HG02763 (cell line): ENCODE results near the gene CNBD2.
"Not testable (repeated sequence)": the region's sequence is repeated elsewhere in the genome, so short reads cannot be mapped to it uniquely, and the experiment has no call there.

Experiments used
- ATAC-seq: cut with Tn5 transposase; IDR thresholded peaks from one replicate; pipeline ENCODE4 v1.9.1; 2021; ENCODE audit warnings: mild to moderate bottlenecking, moderate library complexity; ENCODE audit not compliant: unreplicated experiment

Gene CNBD2

DNA sequence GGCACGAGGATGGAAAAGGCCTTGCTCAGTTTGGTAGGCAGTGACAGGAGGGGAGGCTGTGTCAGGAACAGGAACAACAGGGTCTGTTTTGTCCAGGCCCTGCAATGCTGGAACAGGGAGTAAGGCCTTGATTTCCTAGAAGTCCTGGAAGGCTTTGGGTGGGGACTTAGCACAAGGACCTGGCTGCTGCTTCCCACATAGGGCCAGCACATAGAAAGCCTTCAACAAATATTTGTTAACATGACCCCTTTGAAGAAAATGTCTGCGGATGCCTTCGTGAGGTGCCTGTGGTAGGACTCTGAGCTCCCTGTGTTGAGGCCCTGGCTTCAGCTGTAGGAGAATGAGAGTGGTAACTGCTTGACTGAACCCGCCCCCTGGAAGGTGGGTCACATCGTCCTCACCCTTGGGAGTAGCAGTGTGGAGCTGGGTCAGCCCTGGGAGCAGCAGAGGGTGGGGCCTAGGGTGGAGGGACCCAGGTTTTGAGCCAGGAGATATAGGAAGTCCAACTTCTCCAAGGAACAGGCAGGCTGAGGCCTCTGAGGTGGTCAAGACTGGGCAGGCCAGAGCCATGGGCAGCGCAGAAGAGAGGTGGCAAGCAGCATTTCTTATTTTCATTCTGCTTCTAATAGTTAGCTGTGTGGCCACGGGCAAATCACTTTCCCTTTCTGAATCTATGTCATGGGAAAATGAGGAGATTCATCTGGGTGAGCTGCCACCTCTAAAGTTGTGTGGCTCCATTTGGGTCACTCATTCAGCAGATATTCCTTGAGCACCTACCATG is 50.0 kb downstream of the CNBD2 start:
- no peak for ATAC-seq

DNA sequence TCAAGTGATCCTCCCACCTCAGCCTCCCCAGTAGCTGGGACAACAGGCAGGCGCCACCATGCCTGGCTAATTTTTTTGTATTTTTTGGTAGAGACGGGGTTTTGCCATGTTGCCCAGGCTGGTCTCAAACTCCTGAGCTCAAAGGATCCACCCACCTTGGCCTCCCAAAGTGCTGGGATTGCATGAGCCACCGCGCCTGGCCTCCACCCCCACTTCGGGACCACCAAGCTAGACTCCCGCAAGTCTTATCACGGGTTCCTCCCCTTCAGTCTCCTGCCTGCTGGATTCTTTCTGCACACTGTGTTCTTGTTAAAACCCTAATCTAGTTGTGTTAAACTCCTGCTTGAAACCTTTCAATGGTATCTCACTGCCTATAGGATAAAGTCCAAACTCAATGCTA is 57.7 kb downstream of the CNBD2 start:
- ATAC-seq, result not testable (repeated sequence)

DNA sequence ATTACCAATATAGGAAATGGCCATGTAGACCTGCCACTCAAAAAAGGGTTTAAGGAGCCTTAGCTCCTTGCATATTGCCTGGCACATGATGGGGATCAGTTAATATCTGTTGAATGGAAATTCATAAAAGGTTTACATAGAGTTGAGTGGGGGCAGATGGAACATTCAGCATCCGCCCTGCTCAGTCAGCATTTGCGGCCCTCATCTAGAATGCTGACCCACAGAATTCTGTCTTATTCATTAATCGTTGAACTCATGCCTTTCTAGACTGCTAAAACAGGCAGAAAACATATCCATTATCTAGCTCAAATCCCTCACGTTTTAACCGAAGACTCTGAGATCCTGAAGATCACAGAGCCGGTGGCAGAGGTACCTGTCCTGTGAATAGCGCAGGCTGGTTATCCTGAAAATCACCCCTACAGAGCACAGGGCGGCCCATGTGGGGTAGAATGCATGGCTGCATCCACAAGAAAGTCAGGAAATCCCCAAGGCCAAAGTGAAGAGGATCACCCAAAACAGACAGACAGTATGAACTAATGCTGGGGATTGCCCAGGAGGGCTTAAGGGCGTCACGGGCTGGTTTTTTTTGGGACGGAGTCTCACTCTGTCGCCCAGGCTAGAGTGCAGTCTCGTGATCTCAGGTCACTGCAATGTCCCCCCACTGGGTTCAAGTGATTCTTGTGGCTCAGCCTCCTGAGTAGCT is 59.9 kb downstream of the CNBD2 start:
- ATAC-seq, result no peak

DNA sequence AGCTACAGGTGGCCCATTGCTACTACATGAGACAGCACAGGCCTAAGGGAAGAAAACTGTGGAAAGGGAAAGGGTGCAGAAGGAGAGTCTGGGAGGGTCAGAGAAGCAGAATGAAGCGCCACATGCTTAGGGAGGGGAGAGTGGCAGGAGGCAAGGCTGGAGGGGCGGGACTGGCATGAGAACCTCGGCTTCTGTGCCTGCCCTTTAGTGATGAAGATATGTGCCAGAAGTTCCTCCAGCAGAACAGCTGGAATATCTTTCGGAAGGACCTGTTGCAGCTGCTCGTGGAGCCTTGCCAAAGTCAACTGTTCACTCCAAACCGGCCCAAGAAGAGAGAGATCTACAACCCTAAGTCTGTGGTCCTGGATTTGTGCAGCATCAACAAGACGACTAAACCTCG is 61.8 kb downstream of the CNBD2 start:
- no peak for ATAC-seq

DNA sequence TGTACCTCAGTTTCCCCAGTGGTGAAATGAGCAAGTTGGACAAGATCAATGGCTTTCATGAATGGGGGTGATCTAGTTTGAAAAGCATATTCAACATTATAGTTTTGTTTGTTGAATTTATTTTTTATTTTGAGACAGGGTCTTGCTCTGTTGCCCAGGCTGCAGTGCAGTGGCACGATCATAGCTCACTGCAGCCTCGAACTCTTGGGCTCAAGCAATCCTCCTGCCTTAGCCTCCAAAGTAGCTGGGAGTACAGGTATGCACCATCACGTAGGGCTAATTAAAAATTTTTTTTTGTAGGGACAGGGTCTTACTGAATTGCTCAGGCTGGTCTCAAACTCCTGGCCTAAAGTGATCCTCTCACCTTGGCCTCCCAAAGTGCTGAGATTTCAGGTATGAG is 63.4 kb downstream of the CNBD2 start:
- no peak for ATAC-seq

DNA sequence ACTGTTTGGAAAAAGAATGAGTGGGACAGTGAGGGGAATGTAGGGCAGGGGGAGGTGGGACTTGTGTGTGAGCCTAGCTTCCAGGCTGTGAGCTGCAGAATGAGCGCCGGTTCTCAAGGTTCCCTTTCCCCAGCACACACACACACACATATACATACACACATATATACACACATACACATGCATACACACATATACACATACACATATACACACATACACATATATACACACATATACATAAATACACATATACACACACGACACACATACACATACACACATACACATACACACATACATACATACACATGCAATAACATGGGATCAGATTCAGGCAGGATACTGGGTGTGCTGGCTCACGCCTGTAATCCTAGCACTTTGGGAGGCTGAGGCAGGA is 66.5 kb downstream of the CNBD2 start:
- ATAC-seq, result no peak

DNA sequence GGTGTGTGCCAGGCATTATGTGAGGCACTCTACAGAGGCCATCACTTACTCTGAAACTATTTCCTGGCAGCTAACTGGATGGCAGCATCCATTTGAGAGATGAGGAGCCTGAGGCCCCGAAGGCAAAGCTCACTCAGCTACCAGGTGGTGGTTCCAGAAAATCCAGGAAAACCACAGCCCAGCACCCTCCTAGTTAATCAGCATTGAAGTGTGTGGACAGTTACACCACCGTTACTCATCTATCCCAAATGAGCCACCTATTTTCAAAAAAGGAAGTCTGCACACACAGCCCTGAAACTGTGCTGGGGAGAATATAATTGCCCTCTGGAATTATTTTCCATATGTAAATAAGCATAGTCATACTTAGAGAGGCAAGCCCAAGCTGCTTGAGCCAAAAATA is 67.4 kb downstream of the CNBD2 start:
- no peak for ATAC-seq

DNA sequence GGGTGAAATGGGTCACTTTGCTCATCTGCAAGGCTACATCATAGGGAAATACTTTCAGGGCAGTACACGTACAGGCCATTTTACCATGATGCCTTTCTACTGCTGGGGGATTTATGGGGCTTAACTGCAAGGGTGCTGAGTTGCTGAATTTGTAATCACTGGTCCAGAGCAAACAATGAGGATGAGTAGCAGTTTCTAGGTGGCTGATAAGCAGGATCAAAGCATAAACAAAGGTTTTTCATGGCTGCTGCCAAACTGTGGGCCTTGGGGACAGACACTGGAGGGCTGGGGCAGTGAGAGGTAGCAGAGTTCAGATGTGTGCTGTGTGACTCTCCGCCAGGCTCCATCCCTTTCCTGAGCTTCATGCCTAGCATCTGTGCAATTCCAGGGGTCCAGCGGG is 68.3 kb downstream of the CNBD2 start:
- no peak for ATAC-seq

DNA sequence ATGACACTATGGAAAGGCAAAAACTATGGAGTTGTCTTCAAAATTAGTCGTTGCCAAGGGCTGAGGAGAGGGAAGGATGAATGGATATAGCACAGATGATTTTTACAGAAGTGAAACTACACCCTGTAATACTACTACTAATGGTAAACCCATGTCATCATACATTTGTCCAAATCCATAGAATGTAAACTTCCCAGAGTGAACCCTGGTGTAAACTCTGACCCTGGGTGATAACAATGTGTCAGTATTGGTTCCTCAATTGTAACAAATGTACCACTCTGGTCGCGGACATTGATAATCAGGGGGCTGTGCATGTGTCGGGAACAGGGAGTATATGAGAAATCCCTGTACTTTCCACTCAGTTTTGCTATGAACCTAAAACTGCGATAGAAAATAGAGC is 72.2 kb downstream of the CNBD2 start:
- no peak for ATAC-seq

DNA sequence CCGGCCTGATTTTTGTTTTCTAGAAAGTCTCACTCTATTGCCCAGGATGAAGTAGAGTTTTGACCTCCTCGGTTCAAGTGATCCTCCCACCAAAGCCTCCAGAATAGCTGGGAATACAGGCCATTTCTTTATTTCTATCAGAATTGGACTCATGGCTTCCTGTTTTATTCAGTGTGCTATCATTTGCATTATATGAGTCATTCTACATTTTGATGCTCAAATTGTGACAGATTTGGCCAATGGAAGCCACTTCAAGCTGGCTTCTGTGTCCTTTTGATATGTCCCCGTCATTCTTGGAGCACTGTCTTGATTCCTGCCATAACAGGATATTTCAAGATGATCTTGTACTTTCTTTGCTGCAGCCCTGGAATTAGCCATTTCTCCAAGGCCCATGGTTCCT is 75.1 kb downstream of the CNBD2 start:
- ATAC-seq, result no peak

DNA sequence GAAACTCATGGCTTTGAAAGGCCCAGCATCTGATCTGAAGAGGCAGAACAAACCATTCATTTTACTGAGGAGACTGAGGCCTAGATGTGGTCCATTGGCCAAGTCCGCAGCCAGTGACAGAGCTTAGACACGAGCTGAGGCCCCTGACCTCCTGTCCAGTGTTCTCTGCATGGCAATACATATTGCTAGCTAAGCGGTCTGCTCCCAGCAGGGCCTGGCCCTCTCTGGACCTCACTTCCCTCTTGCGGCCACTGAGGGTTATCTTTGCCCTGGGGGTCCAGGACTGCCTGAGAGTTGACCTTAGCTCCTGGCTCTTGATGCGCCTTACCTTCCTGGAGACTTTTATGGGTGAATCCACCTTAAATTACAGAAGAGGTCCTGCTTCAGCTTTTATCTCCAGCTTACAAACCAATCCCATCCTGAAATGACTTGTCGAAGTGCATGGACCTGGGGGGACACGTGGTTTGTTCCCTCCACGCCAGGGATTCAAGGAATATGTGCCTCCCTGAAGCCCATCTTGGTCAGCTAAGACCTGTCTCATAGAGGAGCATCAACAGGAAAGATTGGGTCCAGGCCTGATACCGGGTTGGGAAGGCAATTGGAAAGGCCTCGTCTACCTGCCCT is 75.6 kb downstream of the CNBD2 start:
- no peak for ATAC-seq

DNA sequence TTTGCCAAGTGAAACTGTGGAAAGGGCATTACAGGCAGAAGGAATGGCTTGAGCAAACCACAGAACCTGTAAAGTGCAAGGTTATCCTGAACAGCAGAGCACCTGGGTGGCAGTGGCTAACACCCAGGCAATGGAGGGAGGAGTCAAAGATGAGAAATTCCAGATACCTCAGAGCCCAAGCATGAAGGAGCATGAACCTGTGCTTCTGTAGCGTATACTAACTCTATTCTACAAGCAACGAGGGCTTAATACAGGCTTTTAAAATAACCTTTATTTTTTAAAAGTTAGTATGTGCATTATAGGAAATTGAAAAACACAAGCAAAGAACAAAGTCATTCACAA is 77.0 kb downstream of the CNBD2 start:
- no peak for ATAC-seq

DNA sequence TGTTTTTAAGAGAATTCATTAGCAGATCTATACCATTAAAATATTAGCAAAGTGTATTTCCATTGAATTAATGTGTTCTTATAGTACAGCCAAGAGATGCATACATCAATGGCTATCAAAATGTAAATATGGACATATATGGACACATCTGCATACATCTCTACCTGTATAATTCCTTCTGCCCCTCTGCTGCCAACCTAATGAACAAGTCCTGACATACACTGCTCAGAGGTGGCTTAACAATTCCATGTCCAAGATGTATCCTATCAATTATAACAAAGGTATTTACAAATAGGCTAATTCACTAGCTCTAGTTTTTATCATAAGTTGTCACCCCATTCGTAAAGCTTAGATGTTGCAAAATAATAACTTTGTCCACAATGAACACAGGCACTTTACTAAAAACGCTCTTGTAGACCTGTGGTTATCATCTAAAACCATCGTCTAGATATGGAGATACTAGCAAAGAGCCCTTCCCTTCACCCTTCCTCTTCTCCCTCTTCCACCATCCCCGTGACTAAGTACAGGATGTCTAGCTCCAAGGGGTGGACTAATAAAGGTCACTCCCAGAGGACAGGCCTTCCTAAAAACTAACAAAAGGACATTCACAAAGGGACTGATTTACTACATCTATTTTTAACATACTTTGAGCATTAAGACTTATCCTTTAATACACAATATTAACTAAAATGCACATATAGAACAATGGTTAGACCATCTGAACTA is 77.8 kb downstream of the CNBD2 start:
- not testable (repeated sequence) for ATAC-seq

DNA sequence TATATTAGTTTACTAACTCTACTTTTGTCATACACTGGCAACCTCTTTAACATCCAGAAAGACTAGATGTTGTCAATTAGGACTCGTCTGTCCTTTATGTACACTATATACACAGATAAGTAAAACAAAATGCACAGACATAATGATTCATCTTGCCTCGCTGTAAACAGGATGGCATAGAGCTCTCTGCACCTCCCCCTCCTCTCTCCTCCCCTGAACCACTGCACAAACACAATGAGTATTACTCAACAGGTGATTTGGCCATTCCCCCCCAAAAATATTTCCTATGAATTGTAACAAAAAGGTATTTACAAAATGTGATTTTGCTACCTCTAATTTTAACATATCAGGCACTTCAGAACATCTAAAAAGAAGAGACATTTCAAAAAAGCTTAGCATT is 81.0 kb downstream of the CNBD2 start:
- ATAC-seq, result not testable (repeated sequence)

DNA sequence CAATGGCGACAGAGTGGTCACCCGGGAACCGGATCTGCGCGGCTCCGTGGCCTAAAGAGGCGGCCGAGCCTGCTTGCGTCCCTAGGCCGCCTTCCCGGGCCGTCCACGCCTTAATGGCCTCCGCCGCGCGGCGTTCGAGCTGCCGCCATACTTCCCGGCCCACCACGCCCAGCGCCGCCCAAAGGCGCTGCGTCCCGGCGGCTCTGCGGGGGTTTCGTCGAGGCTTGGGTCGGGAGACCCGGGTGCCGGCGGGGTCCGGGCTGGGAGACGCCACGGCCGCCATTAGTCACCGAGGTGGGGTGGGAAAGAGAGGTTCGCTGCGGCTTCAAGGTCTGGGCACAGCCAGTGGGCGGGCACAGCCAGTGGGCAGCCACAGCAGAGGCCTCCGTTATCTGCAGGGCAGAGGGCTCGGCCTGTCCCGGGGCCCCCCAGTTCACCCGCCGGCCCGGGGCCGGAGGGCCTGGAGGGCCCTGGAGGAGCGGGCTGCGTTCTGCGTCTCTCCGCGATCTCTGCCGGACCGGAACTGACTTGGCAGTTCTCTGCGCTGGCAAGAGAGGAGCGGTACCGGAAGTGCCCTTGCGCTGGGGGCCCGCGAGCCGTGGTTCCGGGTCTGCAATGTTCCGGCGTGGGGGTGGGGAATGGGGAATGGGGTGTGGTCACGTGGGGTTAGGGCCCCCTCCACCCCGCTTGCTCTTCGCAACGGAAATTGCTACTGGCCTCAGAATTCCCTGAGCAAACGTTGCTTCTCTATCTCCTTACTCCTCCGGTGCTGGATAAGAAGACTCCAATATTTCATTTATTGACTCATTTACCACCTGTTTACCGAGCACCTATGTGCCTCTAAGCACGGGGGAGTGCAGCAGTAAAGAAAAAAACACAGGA is 82.3 kb downstream of the CNBD2 start:
- ATAC-seq, result peak; percentile 94

DNA sequence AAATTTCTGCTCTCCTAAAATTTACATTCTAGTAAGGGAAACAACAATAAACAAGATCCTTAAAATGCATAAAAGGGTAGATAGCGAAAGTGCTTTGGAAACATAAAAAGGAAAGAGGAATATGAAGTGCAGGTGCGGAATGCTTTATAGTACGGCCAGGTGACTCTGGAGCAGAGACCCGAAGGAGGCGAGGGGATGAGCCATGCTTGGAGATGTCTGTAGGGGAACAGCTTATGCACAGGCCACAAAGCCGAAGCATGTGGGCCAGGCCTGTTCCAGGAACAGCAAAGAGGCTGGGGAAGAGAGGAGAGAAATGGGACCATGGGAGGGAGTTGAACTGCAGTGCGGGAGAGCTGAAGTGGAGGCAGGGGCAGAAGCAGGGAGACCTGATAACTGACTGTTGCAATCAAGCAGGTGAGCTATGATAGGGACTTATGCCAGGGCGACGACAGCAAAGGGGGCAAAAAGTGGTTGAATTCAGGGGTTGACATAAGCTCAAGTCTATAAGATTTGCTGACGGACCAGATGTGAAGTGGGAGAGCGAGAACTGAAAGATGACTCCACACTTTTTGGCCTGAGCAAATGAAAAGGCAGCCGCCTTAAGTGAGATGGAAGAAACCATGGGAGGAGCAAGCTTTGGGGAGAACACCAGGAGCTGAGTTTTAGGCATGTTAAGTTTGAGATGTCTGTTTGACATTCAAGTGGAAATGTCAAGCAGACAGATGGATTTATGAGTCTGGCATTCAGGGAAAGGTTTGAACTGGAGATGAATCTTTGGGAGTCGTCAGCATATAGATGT is 83.1 kb downstream of the CNBD2 start:
- ATAC-seq, result no peak

DNA sequence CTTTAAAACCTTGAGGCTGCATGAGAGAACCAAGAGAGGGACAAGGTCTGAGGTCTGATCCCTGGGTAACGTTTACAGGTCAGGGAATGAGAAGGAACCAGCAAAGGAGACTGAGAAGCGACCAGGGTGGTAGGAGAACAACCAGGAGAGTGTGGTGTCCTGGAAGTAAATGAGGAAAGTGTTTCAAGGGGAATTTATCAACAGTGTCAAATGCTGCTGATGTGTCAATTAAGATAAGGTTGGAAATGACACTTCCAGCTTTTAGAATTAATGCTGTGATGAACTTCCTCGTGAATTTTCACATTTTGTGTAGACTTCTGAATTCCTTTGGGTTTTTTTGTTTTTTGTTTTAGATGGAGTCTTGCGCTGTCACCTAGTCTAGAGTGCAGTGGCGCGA is 83.7 kb downstream of the CNBD2 start:
- no peak for ATAC-seq

DNA sequence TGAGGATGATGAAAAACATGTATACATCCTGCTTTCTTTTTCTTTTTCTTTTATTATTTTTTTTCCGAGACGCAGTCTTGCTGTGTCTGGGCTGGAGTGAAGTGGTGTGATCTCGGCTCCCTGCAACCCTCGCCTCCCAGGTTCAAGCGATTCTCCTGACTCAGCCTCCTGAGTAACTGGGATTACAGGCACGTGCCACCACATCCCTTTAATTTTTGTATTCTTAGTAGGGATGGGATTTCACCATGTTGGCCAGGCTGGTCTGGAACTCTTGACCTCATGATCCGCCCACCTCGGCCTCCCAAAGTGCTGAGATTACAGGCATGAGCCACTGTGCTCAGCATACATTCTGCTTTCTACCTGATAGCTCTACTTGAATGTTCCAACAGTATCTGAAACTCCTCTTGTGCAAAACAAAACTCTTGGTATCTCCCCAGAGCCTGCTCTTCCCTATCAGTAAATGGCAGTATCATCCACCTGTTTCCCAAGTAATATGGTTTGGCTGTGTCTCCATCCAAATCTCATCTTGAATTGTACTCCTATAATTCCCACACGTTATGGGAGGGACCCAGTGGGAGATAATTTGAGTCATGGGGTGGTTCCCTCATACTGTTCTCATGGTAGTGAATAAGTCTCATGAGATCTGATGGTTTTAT is 85.6 kb downstream of the CNBD2 start:
- not testable (repeated sequence) for ATAC-seq

DNA sequence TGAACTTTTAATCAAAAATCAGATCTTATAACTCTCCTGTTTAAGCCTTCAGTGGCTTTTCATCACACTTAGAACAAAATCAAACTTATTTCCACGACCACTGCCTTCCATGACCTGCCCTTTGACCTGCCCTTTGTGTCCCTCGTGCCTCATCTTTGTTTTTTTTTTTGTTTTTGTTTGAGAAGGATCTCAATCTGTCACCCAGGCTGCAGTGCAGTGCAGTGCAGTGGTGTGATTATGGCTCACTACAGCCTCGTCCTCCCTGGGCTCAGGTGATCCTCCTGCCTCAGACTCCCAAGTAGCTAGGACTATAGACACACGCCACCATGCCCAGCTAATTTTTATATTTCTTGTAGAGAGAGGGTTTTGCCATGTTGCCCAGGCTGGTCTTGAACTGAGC is 86.8 kb downstream of the CNBD2 start:
- no peak for ATAC-seq
